ENCODE results near the gene MAK. TPM values are rescaled to one million over a fixed set of nuclear protein-coding genes. Genes with fewer than 3 reads are reported as not detected.

MAK gene
- total and polyA plus RNA-seq, 10 donors, result 0.05 to 2.2 (median 0.78) TPM

DNA sequence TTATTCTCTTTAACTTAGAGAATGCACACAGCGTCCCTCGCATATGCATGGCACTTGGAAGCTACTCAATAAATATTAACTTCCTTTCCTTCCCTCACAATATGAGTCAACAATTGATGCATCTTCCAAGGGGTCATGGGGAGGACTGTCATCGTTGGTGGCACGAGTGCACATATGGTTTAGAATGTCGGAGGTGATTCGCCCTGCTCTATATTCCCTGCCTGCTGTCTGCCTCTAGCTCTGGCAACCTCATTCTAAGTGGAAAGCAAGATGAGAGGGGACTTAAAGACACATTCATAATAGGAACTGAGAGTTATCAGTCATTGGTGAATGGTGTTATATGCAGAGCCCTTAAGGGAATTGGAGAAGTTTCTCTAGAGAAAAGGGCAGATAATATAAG, 44.6 kb downstream of the MAK start:
- Histone ChIP-seq H3K27ac (no peak overlapping the region), H3K4me1 (no peaks in the 10 kb centered on the region), H3K27me3 (replicated peaks in 1 of 7) (no peaks in the 10 kb centered on the region), H3K9me3 (no peaks in the 10 kb centered on the region), H3K36me3 (peaks cover 0 to 26% (median 3%) of the 10 kb centered on the region in 6 donors), H3K4me3 (no peak overlapping the region)
- WGBS, 5 donors, result 91 to 96% (median 94%) methylated on average over 6 of the region's 6 CpGs
- no peak for DNase-seq
- intact Hi-C loops (cut with DNase I; ENCODE audit: low total_unique reads), result no loop called here
- TF ChIP-seq POLR2AphosphoS5 (IDR thresholded peaks at IDR 0.05) (no peak), POLR2A (IDR thresholded peaks at IDR 0.05) (no peak)
- TF ChIP-seq, protein P1, sequence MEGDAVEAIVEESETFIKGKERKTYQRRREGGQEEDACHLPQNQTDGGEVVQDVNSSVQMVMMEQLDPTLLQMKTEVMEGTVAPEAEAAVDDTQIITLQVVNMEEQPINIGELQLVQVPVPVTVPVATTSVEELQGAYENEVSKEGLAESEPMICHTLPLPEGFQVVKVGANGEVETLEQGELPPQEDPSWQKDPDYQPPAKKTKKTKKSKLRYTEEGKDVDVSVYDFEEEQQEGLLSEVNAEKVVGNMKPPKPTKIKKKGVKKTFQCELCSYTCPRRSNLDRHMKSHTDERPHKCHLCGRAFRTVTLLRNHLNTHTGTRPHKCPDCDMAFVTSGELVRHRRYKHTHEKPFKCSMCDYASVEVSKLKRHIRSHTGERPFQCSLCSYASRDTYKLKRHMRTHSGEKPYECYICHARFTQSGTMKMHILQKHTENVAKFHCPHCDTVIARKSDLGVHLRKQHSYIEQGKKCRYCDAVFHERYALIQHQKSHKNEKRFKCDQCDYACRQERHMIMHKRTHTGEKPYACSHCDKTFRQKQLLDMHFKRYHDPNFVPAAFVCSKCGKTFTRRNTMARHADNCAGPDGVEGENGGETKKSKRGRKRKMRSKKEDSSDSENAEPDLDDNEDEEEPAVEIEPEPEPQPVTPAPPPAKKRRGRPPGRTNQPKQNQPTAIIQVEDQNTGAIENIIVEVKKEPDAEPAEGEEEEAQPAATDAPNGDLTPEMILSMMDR (IDR thresholded peaks at IDR 0.05 in 8 of 11, conservative IDR thresholded peaks at IDR 0.05 in 3 of 11), result no peak

DNA sequence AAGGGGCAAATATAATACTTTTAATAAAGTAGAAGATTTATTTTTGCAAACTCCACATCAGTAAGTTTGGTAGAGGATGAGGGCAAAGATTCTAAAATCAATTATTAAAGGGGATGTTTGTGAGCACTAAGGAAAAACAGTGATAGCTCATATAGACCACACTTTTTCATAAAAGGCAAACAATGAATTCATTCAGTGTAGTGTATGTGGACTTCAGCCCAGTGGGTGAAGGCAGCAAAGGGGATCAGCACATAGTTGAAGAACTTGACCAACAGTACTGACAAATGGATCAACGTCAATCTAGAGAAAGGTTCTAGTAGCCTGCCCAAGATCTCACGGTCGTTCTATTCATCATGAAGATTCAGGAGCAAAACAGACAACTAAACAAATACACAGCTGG, 45.3 kb downstream of the MAK start:
- no peaks in the 10 kb centered on the region for H3K9me3 ChIP-seq
- no peaks in the 10 kb centered on the region for H3K4me1 ChIP-seq
- TF ChIP-seq, protein P1 (IDR thresholded peaks at IDR 0.05 in 8 of 11, conservative IDR thresholded peaks at IDR 0.05 in 3 of 11), result no peak
- TF ChIP-seq POLR2A (IDR thresholded peaks at IDR 0.05), result no peak
- TF ChIP-seq POLR2AphosphoS5 (IDR thresholded peaks at IDR 0.05), result no peak
- H3K4me3 ChIP-seq, result no peak overlapping the region
- intact Hi-C loops (cut with DNase I; ENCODE audit: low total_unique reads), result no loop called here
- peaks cover 0 to 26% (median 3%) of the 10 kb centered on the region in 6 donors for H3K36me3 ChIP-seq
- H3K27me3 ChIP-seq (replicated peaks in 1 of 7), result no peaks in the 10 kb centered on the region
- WGBS, 5 donors, result 93 to 98% (median 94%) methylated on average over 3 of the region's 3 CpGs
- DNase-seq, result no peak
- H3K27ac ChIP-seq, result no peak overlapping the region

DNA sequence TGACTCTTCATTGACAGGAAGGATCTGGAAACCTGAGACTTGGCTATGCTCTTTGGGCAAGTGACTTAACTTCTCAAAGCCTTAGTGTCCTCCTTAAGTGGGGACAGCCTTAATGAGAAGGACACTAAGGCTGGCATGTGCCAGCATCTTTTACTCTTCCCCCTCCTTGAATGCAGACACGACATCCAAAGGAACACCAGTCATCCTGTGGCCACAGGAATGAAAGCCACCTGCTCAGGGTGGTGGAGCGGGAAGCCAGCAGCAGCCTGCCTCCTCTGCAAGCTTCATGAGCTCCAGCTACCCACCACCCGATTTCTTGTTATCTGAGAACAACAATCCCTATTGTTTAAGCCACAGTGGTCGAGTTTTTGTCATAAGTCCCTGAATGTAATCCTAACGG, 46.2 kb downstream of the MAK start:
- H3K4me3 ChIP-seq, result no peak overlapping the region
- no peaks in the 10 kb centered on the region for H3K4me1 ChIP-seq
- no peak for TF ChIP-seq POLR2A (IDR thresholded peaks at IDR 0.05)
- TF ChIP-seq, protein P1 (IDR thresholded peaks at IDR 0.05 in 8 of 11, conservative IDR thresholded peaks at IDR 0.05 in 3 of 11), result no peak
- TF ChIP-seq POLR2AphosphoS5 (IDR thresholded peaks at IDR 0.05), result no peak
- H3K27ac ChIP-seq, result no peak overlapping the region
- 89 to 94% (median 90%) methylated on average over 5 of the region's 5 CpGs for WGBS, 5 donors
- DNase-seq, result no peak
- H3K9me3 ChIP-seq, result no peaks in the 10 kb centered on the region
- intact Hi-C loops (cut with DNase I; ENCODE audit: low total_unique reads), result no loop called here
- H3K27me3 ChIP-seq (replicated peaks in 1 of 7), result no peaks in the 10 kb centered on the region
- peaks cover 0 to 26% (median 3%) of the 10 kb centered on the region in 6 donors for H3K36me3 ChIP-seq

- DNase-seq, result no peak
- Histone ChIP-seq H3K36me3 (peaks cover 0 to 26% (median 3%) of the 10 kb centered on the region in 6 donors), H3K27ac (no peak overlapping the region), H3K4me1 (no peaks in the 10 kb centered on the region), H3K27me3 (replicated peaks in 1 of 7) (no peaks in the 10 kb centered on the region), H3K9me3 (no peaks in the 10 kb centered on the region), H3K4me3 (no peak overlapping the region)
- TF ChIP-seq POLR2AphosphoS5 (IDR thresholded peaks at IDR 0.05) (no peak), POLR2A (IDR thresholded peaks at IDR 0.05) (no peak)
- TF ChIP-seq, protein P1 (IDR thresholded peaks at IDR 0.05 in 8 of 11, conservative IDR thresholded peaks at IDR 0.05 in 3 of 11), result no peak
- 93 to 99% (median 97%) methylated on average over 5 of the region's 5 CpGs for WGBS, 5 donors
- intact Hi-C loops (cut with DNase I; ENCODE audit: low total_unique reads), result no loop called here
These were observed 46.7 kb downstream of the MAK start for GRCh38 chr6:10791673-10792072.
